Fibroblast of the conjunctiva (primary cell): ENCODE measurements around the gene KLK15.

Experiments
- DNase-seq: peaks from one replicate; pipeline ENCODE4 v3.0.0-alpha.2; 2010; ENCODE audit warnings: low read depth

KLK15 gene

DNA sequence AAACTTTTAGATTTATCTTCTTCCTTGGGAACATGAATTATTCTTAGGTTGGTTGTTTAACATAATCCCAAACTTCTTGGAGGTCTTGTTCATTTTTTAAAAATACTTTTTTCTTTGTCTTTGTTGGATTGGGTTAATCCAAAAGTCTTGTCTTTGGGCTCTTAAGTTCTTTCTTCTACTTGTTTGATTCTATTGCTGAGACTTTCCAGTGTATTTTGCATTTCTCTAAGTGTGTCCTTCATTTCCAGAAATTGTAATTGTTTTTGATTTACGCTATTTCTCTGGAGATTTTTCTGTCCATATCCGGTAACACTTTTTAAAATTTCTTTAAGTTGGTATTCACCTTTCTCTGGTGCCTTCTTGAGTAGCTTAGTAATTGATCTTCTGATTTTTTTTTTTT, 9.8 kb upstream of the KLK15 start:
- DNase-seq, result no peak

DNA sequence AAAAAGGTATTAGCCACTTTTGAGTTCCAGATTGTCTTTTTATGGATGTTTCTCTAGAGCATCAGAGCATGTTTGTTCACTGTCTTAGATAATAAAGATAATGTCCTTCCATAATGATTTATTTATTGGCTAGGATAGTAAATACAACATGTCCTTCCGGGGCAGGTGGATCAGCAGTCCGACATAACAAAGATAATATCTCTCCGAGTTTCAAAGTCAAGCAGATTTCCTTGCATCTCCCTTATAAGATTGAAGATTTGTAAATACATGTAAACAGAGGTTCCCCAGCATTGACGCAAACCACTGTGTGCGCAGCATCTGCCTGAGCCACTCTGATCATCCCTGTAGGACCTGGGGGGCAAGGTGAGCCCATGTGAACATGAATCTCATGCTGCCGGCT, 8.8 kb upstream of the KLK15 start:
- DNase-seq, result no peak

GRCh38 chr19:50839712-50840655, 6.6 kb upstream of the KLK15 start:
- no peak for DNase-seq

DNA sequence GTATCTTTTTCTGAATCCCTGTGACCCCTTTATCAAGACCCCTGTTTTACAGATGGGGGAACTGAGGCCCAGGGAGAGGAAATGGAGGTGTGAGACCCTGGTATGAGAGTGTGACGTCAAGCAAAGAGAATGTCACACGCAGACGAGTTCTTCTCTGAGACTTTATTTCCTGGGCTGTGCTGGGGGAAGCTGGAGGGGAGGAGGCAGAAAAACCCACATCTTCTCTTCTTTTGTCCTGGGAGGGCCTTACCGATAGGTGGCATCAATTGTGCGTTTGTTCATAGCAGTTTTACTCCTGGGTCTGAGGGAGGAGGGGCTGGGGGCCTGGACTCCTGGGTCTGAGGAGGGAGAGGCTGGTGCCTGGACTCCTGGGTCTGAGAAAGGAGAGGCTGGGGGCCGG, 4.9 kb upstream of the KLK15 start:
- DNase-seq, result no peak

GRCh38 chr19:50837300-50837699, 3.9 kb upstream of the KLK15 start:
- no peak for DNase-seq

DNA sequence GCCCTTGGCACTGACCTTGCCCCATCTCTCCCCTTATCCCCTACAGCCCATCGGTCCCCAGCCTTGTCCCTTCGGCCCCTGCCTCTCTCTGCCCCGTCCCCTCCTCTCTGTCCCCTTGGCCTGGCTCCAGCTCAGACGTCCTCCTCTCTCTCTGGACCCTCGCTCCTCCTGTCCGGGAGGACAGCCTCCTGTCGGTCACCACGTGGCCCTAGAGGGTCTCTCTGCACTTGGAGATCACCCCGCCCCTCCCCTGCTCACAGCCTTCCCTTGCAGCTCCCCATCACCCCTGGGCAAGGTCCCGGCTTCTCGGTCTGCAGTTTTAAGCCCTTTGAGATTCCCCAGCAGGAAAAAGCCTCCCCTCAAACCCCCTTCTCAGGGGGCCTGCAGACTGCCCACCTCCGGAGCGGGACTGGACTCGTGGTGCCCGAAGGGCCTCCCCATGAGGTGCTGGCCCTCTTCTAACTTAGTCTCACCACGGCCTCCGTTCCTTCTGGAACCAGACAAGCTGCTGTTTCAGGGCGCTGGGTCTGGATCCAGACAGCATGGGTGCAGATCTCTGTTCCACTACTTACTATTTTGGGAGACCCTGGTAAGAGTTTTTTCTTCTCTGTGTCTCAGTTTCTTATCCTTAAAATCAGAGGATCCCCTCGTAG, 3.3 kb upstream of the KLK15 start:
- no peak for DNase-seq

GRCh38 chr19:50835785-50836542, 2.6 kb upstream of the KLK15 start:
- peak; percentile 2 for DNase-seq

GRCh38 chr19:50835103-50835784, 1.9 kb upstream of the KLK15 start:
- no peak for DNase-seq

DNA sequence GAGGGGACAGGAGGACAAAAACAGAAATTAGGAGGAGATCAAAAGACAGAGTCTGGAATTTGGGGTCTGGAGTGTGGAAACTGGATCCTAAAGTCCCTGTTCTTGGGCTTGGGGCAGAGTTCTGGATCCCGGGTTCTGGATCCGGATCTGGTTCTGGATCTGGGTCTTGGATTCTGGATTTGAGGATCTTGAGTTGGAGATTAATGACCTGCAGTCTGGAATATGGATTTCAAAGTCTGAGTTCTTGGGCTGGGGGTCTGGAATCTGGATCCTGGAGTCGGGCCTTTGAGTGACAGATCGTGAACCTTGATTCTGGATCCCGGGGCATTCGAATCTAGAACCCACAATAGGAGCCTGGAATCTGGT, 411 bp upstream of the KLK15 start:
- DNase-seq, result no peak

- DNase-seq, result no peak
These were observed 708 bp downstream of the KLK15 start for GRCh38 chr19:50832666-50833065.

- DNase-seq, result no peak
These were observed 2.4 kb downstream of the KLK15 start for GRCh38 chr19:50831026-50831396.

DNA sequence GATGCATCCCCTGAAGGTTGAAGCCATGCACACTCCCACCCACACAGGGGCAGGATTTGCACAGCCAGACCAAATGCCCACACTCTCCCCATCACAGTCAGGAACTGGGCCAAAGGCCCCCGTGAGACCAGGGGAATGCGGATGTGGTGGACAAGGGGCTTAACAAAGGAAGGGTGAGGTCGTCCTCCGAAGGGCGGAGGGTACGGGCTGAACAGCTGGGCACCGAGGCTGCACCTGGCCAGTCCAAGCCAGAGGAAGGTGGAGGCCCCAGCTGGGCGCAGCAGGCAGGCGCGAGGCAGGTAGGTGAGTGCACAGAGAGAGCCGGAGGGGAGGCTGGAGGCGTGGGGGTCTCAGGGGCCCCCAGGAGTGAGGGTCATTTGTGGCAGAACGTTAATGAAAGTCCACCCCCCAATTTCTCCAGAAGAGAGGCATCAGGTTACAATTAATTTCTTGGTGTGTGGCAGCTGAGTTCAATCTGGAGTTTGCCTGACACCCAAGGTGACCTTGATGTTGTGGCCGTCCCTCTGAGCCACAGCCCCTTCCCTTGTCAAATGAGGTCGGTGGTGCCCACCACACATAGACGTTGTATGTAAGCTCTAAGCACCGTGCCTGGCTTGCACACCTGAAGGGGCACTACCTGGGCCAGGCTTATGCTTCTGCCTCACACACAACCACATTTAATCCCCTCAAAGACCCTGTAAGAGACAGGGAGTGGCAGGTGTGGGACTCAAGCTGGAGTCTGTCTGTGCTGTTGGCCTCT, 2.9 kb downstream of the KLK15 start:
- no peak for DNase-seq

DNA sequence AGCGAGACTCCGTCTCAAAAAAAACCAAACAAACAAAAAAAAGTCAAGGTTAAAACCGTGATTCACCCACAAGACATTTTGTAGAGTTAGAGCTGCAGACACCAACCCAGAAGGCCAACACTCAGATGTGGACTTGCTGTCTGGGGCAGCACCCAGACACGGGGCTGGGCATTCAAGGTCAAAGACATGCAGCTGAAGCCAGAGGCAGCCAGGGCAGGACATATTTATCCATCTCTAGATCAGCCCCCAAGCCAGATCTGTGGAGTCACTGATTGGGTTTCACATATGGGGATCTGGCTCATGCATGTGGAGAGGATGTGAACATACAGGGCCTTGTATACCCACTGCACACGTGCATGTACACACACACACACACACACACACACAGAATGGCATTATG, 3.6 kb downstream of the KLK15 start:
- no peak for DNase-seq

DNA sequence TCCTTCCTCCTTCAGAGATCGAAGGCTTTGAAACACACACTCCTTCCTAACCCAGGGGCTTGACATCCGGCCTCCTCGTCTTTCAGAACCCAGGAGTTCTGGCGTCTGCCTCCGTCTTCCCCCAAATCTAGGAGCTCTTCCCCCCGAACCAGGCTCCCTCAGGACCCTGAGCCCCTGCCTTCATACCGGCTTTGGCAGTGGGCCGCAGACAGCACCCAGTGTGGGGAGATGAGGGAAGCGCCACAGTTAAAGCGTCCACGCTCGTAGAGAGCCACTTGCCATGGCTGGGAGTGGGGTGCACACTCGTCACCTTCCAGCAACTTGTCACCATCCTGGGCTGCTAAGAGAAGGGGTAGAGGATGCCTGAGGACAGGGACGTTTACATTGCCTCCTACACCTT, 5.9 kb downstream of the KLK15 start:
- no peak for DNase-seq

DNA sequence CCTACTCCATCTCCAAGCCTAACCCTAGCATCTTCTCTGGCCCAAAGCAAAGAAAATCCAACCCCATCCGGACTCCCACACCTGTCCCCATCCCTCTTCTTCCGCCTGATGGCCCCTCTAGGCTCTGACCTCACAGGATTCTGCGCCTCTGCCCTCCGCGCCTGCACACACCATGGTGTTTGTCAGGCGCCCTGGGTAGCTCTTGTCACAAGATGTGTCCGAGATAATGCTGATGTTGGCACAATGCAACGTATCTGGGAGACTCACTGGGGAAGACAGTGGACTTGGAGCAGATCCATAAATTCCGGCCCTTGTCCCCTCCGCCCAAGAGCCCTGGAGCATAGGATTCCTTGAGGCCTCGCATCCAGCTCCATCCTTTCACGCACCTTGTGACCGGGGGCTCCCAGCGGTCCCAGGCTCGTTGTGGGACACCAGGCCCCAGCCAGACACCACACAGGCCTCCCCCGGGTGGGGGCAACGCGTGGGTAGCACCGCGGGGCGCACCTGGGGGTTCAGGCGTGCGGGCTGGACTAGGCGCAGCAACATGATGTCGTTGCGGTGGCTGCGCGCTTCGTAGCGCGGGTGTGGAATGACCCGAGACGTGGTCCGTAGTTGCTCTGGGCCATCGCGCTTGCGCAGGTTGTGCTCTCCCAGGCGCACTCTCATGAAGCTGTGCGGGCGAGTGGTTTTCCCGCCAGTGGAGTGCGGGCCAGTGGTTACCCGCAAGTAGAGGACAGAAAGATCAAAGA, 6.7 kb downstream of the KLK15 start:
- no peak for DNase-seq

- no peak for DNase-seq
These were observed 9.9 kb downstream of the KLK15 start, which contains the start of gene KLK1 for GRCh38 chr19:50823389-50824042. KLK1 (minus strand) TSS chr19:50823787; CDS start chr19:50823748, 39 bp downstream.

DNA sequence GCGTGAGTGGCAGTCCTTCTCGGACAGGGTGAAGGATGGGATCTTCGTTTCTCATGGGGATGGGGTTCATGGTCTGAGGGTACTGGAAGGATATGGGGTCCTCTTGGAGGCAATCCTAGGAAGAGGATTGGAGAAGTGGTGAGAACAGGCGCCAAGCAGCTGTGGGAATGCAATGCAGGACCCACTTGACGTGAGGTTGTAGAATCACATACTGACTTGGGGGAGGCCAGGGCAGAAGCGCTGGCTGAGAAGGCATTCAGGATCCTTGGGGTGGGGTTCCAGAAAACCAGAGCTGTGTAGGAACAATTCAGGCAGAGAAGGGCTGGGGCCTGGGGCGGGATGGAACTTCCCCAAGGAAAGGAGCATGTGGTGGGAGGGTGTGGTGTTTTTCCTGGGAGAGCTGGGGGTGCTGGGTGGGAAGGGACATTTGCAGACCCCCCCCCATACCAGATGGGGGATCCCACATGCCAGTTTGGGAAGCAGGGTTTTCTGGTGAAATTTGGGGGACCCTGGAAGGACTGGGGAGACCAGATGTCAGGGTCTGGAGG, 10.6 kb downstream of the KLK15 start:
- DNase-seq, result no peak

- DNase-seq, result no peak
These were observed 11.8 kb downstream of the KLK15 start for GRCh38 chr19:50821622-50822021.

DNA sequence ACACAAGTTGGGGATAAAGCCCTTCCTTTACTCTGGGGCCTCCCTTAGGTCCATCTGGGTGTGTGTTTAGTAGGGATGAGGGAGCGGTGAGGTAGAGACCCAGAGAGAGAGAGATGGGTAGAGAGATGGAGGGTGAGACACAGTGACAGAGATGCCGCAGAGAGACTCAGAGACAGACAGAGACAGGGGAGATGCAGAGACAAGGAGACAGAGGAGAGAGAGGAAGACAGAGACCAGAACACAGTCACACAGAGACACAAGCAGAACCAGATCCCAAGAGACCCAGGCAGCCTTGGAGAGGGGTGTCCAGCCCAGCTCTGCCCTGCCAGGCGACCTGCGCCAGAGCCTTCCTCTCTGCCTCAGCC, 12.1 kb downstream of the KLK15 start:
- no peak for DNase-seq
